ENCODE data around the gene TCAIM. TPM values are rescaled to one million over a fixed set of nuclear protein-coding genes. Genes with fewer than 3 reads are reported as not detected.
"Not testable (repeated sequence)": the region's sequence is repeated elsewhere in the genome, so short reads cannot be mapped to it uniquely, and the experiment has no call there.

The TCAIM gene
- total RNA-seq, 2 donors from 2014 or later: 36.2 to 39.7 TPM

DNA sequence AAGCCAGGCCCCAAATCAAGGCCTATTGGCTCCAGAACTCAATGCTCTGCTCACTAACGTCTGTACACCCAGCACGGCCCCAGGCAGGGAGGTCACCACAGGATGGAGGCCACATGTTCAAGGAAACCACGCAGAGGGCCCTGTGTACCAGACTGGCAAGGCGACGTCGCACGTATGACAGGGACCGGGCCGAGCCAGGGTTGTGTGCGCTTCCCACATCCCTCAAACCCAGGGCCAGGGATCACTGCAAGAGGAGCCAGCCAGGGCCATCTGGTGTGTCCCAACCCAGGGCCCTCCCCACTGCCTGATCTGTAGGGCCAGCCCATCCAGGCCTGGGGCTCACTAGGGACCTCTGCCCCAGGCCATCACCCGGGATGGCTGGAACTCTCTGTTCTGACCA is 76.9 kb downstream of the TCAIM start:
- no peaks in the 10 kb centered on the region for H3K36me3 ChIP-seq
- intact Hi-C loops (cut with DNase I): no loop called here
- no peak for DNase-seq (ENCODE audit: low spot score)
- no peak overlapping the region for H3K27ac ChIP-seq
- no peaks in the 10 kb centered on the region for H3K9me3 ChIP-seq
- WGBS: 85% methylated on average over 11 of the region's 11 CpGs
- no peaks in the 10 kb centered on the region for H3K4me1 ChIP-seq (replicated peaks)
- no peak for TF ChIP-seq POLR2A (IDR thresholded peaks at IDR 0.05)
- no peak for TF ChIP-seq POLR2AphosphoS5 (IDR thresholded peaks at IDR 0.05)
- no peak for TF ChIP-seq CTCF (IDR thresholded peaks at IDR 0.05)
- H3K27me3 ChIP-seq (replicated peaks; ENCODE audit: insufficient read depth): no peaks in the 10 kb centered on the region
- no peak overlapping the region for H3K4me3 ChIP-seq

DNA sequence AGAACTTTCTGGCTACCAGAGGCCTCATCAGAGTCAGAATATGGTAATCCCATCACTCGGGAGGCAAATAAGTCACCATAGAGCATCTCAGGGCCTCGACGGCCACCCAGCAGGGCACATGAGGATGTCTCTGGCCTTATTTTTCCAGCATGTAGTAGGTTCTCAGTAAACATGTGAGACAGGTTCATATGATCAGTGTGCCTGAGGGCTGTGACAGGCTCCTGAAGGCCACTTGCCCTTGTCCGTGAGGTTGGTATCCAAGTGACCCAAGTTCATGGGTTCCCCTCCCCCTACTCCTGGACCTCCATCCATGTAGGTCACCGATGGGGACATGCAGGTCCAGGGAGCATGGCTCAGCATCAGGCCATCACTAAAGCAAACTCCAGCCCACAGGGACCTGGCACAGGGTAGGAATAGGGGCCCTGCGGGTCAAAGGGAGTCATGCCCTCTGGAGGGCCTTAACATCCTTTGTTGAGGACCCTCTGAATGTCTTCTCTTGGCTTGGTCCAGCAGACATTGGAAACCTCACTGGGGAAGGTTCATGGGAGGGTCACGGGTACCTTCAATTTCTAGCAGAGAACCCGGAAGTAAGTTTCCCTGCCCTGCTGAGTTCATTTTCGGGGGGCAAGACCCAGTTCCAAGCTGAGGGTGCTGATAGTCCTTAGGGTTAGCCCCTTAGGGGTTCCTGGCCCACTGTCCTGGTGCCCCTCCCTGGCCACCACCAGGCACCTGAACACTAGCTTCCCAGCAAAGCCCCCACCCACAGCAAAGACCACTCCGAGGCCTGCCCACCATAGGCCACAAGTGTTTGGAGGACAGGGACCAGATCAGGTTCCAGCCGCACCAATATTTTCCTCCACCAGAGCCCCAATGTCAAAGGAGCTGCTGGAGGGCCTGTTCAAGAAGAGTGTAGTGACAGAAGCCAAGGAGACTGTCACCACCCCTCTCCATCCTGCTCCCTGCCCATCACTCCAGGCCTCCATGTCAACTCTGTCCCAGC is 77.8 kb downstream of the TCAIM start:
- H3K9me3 ChIP-seq: no peaks in the 10 kb centered on the region
- TF ChIP-seq CTCF (IDR thresholded peaks at IDR 0.05) (no peak), POLR2A (IDR thresholded peaks at IDR 0.05) (no peak), POLR2AphosphoS5 (IDR thresholded peaks at IDR 0.05) (no peak)
- H3K27ac ChIP-seq: no peak overlapping the region
- intact Hi-C loops (cut with DNase I): no loop called here
- H3K4me1 ChIP-seq (replicated peaks): no peaks in the 10 kb centered on the region
- H3K4me3 ChIP-seq: no peak overlapping the region
- no peaks in the 10 kb centered on the region for H3K27me3 ChIP-seq (replicated peaks; ENCODE audit: insufficient read depth)
- WGBS: 93% methylated on average over 11 of the region's 11 CpGs
- no peaks in the 10 kb centered on the region for H3K36me3 ChIP-seq
- DNase-seq (ENCODE audit: low spot score): no peak

DNA sequence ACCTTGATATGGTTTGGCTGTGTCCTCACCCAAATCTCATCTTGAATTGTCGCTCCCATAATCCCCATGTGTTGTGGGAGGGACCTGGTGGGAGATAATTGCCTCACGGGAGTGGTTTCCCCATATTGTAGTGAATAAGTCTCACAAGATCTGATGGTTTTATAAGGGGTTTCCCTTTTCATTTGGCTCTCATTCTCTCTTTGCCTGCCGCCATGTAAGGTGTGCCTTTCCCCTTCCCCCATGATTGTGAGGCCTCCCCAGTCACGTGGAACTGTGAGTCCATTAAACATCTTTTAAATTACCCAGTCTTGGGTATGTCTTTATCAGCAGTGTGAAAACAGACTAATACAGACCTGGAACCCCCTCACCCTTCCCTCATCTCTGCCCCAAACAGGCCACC is 79.6 kb downstream of the TCAIM start:
- DNase-seq (ENCODE audit: low spot score); H3K27me3 ChIP-seq (replicated peaks; ENCODE audit: insufficient read depth); intact Hi-C loops (cut with DNase I); H3K9me3 ChIP-seq; H3K4me1 ChIP-seq (replicated peaks); H3K4me3 ChIP-seq; H3K27ac ChIP-seq; H3K36me3 ChIP-seq: not testable (repeated sequence)
- WGBS: 82% methylated on average over 4 of the region's 4 CpGs

DNA sequence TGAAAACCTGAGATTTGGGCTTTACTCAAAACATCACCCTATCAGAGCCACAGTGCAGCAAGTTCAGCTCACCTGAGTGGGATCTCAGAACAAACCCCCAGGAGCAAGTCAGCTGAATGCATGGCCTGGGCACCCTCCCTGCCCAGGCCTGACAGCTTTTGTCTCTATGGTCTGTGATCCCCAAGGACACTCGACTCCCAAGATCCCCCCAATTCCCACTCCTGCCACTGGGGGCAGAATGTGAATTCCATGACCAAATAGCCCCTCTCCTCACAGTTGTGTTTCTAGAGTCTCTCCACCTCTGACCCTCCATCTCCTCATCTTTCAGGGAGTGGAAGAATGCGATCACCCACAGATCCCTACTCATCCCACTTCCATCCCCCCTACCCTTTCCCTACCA is 80.0 kb downstream of the TCAIM start:
- Histone ChIP-seq H3K36me3 (no peaks in the 10 kb centered on the region), H3K4me3 (no peak overlapping the region), H3K9me3 (no peaks in the 10 kb centered on the region), H3K27me3 (replicated peaks; ENCODE audit: insufficient read depth) (no peaks in the 10 kb centered on the region), H3K27ac (no peak overlapping the region), H3K4me1 (replicated peaks) (no peaks in the 10 kb centered on the region)
- DNase-seq (ENCODE audit: low spot score): no peak
- intact Hi-C loops (cut with DNase I): no loop called here
- TF ChIP-seq CTCF (IDR thresholded peaks at IDR 0.05) (no peak), POLR2A (IDR thresholded peaks at IDR 0.05) (no peak), POLR2AphosphoS5 (IDR thresholded peaks at IDR 0.05) (no peak)
- WGBS: 82% methylated on average over 2 of the region's 2 CpGs

GRCh38 chr3:44419116-44419922 is 80.8 kb downstream of the TCAIM start:
- no peaks in the 10 kb centered on the region for H3K4me1 ChIP-seq (replicated peaks)
- no peaks in the 10 kb centered on the region for H3K27me3 ChIP-seq (replicated peaks; ENCODE audit: insufficient read depth)
- no peak overlapping the region for H3K27ac ChIP-seq
- H3K9me3 ChIP-seq: no peaks in the 10 kb centered on the region
- intact Hi-C loops (cut with DNase I): no loop called here
- no peak for DNase-seq (ENCODE audit: low spot score)
- H3K4me3 ChIP-seq: no peak overlapping the region
- no peaks in the 10 kb centered on the region for H3K36me3 ChIP-seq
- WGBS: 78% methylated on average over 11 of the region's 11 CpGs
- TF ChIP-seq POLR2AphosphoS5 (IDR thresholded peaks at IDR 0.05) (no peak), POLR2A (IDR thresholded peaks at IDR 0.05) (no peak), CTCF (IDR thresholded peaks at IDR 0.05) (no peak)

All from prostate gland (tissue), 2 donors.